ENCODE results near the gene CFAP61. TPM values are rescaled to one million over a fixed set of nuclear protein-coding genes. Genes with fewer than 3 reads are reported as not detected.

Gene CFAP61
- total RNA-seq, 1 experiment from 2014 or later = 0.61 TPM

DNA sequence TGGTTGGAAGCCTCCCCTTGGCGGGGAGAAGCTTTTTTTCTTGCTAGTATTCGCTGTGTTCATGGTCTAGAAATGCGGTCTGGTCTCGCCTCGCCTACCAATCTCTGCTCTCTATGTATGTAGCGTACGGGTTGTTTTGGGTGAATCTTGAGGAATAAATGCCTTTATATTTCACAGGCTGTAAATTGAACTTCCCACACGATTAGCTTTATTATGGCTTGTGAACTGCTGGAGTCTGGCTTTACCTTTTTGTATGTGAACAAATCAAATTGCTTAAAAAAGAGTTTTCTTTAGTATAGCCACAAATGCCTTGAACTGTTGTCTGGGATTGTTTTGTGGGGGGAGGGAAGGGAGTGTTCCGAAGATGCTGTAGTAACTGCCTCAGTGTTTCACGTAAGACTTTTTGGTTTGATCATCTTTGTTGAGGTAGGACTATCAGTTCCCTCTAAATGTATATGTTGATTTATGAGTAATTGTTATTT lies 317.8 kb downstream of the CFAP61 start:
- H3K27me3 Mint-ChIP-seq (ENCODE audit: low read depth) = peaks cover 82% of the 10 kb centered on the region
- no peak for ATAC-seq
- CTCF ChIA-PET = interaction anchor here (0.7 to 3.4 kb wide), 5 partner anchors 41 to 224 kb away, joined by 3 to 23 read pairs (median 4); no protein-coding TSS in a partner anchor

DNA sequence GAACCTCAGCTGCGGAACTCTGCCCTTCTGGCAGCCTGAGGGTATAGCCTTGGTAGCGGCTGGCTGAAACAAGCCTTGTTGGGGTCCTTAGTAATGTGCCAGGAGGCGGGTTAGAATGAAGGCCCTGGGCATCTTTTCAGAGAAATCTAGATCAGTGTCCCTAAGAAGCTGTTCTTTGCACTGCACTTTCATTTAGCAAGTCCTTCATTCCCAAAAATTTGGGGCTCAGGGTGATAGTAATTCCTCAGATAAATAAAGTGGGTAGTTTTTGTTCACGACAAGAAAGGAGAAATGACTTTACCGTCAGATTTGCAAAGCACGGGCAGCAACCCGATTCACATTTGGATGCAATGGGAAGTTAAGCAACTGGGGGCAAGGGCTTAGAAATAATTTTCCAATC lies 318.8 kb downstream of the CFAP61 start:
- ATAC-seq (no peak), DNase-seq (ENCODE audit: low spot score) (no peak)
- Mint-ChIP-seq H3K9me3 (peaks cover 3% of the 10 kb centered on the region; the same call in 1 of the 2 replicates), H3K36me3 (no peaks in the 10 kb centered on the region), H3K4me3 (peak overlapping the region; percentile 57), H3K27ac (peak overlapping the region; percentile 94), H3K4me1 (peaks cover 43% of the 10 kb centered on the region), H3K27me3 (ENCODE audit: low read depth) (peaks cover 79% of the 10 kb centered on the region)
- ChIA-PET CTCF (interaction anchor here (1.0 to 3.4 kb wide), 3 partner anchors 8 to 223 kb away, joined by 3 to 23 read pairs (median 5); no protein-coding TSS in a partner anchor), POLR2A (no interaction called here)
- TF ChIP-seq ATF1 (CRISPR knock-in tag; IDR thresholded peaks at IDR 0.05) = no peak

More for the DNA sequence above, 317.8 kb downstream of the CFAP61 start:
- TF ChIP-seq, protein P1, sequence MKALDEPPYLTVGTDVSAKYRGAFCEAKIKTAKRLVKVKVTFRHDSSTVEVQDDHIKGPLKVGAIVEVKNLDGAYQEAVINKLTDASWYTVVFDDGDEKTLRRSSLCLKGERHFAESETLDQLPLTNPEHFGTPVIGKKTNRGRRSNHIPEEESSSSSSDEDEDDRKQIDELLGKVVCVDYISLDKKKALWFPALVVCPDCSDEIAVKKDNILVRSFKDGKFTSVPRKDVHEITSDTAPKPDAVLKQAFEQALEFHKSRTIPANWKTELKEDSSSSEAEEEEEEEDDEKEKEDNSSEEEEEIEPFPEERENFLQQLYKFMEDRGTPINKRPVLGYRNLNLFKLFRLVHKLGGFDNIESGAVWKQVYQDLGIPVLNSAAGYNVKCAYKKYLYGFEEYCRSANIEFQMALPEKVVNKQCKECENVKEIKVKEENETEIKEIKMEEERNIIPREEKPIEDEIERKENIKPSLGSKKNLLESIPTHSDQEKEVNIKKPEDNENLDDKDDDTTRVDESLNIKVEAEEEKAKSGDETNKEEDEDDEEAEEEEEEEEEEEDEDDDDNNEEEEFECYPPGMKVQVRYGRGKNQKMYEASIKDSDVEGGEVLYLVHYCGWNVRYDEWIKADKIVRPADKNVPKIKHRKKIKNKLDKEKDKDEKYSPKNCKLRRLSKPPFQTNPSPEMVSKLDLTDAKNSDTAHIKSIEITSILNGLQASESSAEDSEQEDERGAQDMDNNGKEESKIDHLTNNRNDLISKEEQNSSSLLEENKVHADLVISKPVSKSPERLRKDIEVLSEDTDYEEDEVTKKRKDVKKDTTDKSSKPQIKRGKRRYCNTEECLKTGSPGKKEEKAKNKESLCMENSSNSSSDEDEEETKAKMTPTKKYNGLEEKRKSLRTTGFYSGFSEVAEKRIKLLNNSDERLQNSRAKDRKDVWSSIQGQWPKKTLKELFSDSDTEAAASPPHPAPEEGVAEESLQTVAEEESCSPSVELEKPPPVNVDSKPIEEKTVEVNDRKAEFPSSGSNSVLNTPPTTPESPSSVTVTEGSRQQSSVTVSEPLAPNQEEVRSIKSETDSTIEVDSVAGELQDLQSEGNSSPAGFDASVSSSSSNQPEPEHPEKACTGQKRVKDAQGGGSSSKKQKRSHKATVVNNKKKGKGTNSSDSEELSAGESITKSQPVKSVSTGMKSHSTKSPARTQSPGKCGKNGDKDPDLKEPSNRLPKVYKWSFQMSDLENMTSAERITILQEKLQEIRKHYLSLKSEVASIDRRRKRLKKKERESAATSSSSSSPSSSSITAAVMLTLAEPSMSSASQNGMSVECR (CRISPR knock-in tag; IDR thresholded peaks at IDR 0.05; ENCODE audit: borderline replicate concordance) = no peak
- Mint-ChIP-seq H3K4me3 (peak overlapping the region; percentile 80), H3K36me3 (no peaks in the 10 kb centered on the region), H3K9me3 (peaks cover 3% of the 10 kb centered on the region; the same call in 1 of the 2 replicates), H3K4me1 (peaks cover 51% of the 10 kb centered on the region), H3K27ac (peak overlapping the region; percentile 17; the same call in 1 of the 2 replicates)
- no peak for DNase-seq (ENCODE audit: low spot score)
- POLR2A ChIA-PET = no interaction called here

- peaks cover 73% of the 10 kb centered on the region for H3K27me3 Mint-ChIP-seq (ENCODE audit: low read depth)
- H3K4me1 Mint-ChIP-seq = peaks cover 40% of the 10 kb centered on the region
- ATAC-seq (peak; percentile 14), DNase-seq (ENCODE audit: low spot score) (no peak)
- H3K27ac Mint-ChIP-seq = peak overlapping the region; percentile 94
- ChIA-PET CTCF (interaction anchor here (0.9 to 3.4 kb wide), 6 partner anchors 9 to 223 kb away, joined by 3 to 23 read pairs (median 4); no protein-coding TSS in a partner anchor), POLR2A (interaction anchor here (0.7 kb wide), 1 partner anchor 182 kb away, joined by 3 read pairs; no protein-coding TSS in a partner anchor)
- H3K36me3 Mint-ChIP-seq = no peaks in the 10 kb centered on the region
- peak overlapping the region; percentile 57 for H3K4me3 Mint-ChIP-seq
- peaks cover 3% of the 10 kb centered on the region; the same call in 1 of the 2 replicates for H3K9me3 Mint-ChIP-seq
- TF ChIP-seq ZNF138 (CRISPR knock-in tag; conservative IDR thresholded peaks at IDR 0.05) = no peak
- TF ChIP-seq ZNF232 (CRISPR knock-in tag; IDR thresholded peaks at IDR 0.05) = no peak
- no peak for TF ChIP-seq RORB (CRISPR knock-in tag; IDR thresholded peaks at IDR 0.05)
- no peak for TF ChIP-seq NR1H2 (CRISPR knock-in tag; IDR thresholded peaks at IDR 0.05)
- TF ChIP-seq, protein P2, sequence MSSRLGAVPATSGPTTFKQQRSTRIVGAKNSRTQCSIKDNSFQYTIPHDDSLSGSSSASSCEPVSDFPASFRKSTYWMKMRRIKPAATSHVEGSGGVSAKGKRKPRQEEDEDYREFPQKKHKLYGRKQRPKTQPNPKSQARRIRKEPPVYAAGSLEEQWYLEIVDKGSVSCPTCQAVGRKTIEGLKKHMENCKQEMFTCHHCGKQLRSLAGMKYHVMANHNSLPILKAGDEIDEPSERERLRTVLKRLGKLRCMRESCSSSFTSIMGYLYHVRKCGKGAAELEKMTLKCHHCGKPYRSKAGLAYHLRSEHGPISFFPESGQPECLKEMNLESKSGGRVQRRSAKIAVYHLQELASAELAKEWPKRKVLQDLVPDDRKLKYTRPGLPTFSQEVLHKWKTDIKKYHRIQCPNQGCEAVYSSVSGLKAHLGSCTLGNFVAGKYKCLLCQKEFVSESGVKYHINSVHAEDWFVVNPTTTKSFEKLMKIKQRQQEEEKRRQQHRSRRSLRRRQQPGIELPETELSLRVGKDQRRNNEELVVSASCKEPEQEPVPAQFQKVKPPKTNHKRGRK (CRISPR knock-in tag; IDR thresholded peaks at IDR 0.05; ENCODE audit: borderline replicate concordance) = no peak
- TF ChIP-seq ZBTB21 (CRISPR knock-in tag; IDR thresholded peaks at IDR 0.05; ENCODE audit: borderline replicate concordance) = no peak
- no peak for TF ChIP-seq GRHL2 (CRISPR knock-in tag; IDR thresholded peaks at IDR 0.05; ENCODE audit: insufficient replicate concordance, severe bottlenecking)
- TF ChIP-seq ATF1 (CRISPR knock-in tag; IDR thresholded peaks at IDR 0.05) = no peak
- no peak for TF ChIP-seq ZSCAN18 (CRISPR knock-in tag; IDR thresholded peaks at IDR 0.05)
These were observed 319.3 kb downstream of the CFAP61 start for GRCh38 chr20:20371681-20372080.
